ENCODE data around the gene WDR55. TPM values are rescaled to one million over a fixed set of nuclear protein-coding genes. Genes with fewer than 3 reads are reported as not detected.

WDR55 gene
- total RNA-seq, 4 donors from 2014 or later = 15.6 to 25.1 (median 16.9) TPM

DNA sequence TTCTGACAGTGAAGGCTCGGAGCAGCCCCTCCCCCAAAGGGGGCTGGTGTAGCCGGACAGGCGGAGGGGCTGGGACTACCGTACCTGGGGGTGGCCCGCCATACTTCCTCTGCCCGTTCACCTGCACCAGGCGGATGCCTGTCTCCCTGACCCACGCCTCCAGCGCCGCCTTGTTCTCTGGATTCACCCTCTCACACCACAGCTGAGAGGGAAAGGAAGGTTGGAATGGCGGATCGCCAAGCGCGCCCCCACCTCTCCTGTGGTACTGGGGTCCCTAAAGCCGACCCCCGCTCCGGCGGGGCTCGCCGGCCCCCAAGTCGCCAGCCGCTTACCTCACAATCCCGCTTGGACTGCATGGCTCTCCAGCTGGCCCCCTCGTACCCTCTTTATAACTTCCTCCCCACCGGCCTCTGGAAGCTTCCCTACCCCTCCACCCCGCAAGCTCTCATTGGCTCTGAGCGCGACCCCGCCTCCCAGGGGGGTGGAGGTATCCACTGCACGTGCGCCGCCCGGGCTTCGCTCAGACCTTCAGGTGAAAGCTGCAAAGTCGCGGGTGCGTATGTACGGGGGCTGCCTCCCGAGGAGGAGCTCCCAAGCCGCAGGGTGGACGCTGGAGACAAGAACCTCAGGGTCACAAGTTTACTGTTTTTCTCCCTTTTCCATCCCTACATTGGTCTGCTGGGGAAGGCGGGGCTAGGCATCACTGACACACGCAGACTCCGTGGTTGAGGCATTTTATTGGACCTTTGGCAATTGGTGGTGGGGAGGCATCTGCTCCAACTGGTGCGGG lies 8.7 kb downstream of the WDR55 start, which contains the start of gene DND1:
DND1 (minus strand) TSS at position 390 of the 790 bp plus-strand sequence; CDS start at position 356, 34 bp downstream.
- no peak within 1 kb of the TSS for H3K27ac ChIP-seq
- H3K4me1 ChIP-seq = peaks cover 0 to 12% (median 0%) of the 10 kb centered on the region in 3 donors
- peak within 1 kb of the TSS in 1 of 2 donors; percentile 30 for H3K4me3 ChIP-seq
- no peak for ATAC-seq
- no peaks in the 10 kb centered on the region for H3K27me3 ChIP-seq
- 80 to 87% methylated on average over 3 to 17 of the region's 45 CpGs for WGBS, 2 donors (ENCODE audit: low coverage in 1 of 2)
- H3K36me3 ChIP-seq = peaks cover 0 to 99% of the 10 kb centered on the region in 2 donors
- TF ChIP-seq POLR2A (IDR thresholded peaks at IDR 0.05) (no peak), POLR2AphosphoS5 (IDR thresholded peaks at IDR 0.05) (no peak), EP300 (IDR thresholded peaks at IDR 0.05) (no peak)
- TF ChIP-seq, protein P1, sequence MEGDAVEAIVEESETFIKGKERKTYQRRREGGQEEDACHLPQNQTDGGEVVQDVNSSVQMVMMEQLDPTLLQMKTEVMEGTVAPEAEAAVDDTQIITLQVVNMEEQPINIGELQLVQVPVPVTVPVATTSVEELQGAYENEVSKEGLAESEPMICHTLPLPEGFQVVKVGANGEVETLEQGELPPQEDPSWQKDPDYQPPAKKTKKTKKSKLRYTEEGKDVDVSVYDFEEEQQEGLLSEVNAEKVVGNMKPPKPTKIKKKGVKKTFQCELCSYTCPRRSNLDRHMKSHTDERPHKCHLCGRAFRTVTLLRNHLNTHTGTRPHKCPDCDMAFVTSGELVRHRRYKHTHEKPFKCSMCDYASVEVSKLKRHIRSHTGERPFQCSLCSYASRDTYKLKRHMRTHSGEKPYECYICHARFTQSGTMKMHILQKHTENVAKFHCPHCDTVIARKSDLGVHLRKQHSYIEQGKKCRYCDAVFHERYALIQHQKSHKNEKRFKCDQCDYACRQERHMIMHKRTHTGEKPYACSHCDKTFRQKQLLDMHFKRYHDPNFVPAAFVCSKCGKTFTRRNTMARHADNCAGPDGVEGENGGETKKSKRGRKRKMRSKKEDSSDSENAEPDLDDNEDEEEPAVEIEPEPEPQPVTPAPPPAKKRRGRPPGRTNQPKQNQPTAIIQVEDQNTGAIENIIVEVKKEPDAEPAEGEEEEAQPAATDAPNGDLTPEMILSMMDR (IDR thresholded peaks at IDR 0.05) = no peak
- H3K9me3 ChIP-seq = no peaks in the 10 kb centered on the region

DNA sequence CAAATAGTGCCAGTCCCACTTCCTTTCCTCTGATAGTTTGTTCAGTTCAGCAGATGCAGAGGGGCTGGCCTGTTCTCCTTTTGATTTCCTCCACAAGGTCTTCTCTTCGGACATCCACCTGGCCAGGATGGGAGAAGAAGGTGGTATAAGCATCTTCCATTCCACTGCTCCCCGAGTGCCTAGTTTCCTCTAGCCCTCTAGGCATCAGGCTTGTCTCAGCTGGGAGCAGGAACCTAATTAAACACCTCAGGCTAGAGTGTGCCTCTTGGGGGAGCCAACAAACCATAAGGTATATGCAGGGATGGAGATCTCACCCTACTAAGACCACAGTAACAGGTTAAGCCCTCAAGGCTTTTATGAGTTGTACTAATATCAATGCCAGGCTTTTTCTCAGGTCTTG lies 9.5 kb downstream of the WDR55 start:
- H3K36me3 ChIP-seq = peaks cover 0 to 99% of the 10 kb centered on the region in 2 donors
- ATAC-seq = no peak
- no peak overlapping the region for H3K4me3 ChIP-seq

DNA sequence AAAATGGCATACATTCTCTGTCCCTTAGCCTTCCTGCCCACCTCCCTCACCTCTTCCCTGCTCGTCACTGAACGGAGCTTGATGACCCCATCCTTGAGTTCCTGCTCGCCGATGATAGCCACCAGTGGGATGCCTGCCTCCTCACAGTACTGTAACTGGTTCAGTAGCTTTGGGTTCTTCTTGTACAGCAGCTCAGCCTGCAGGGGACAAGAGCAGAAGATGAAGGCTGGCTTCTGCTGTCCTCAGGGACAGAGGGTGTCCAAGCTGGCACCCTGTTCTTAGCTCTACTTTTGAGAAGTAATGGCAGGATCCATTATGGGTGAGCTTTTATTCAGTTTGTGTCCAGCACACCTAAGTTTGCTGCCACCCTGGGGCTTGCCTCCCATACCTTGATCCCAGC lies 9.9 kb downstream of the WDR55 start:
- Histone ChIP-seq H3K9me3 (no peaks in the 10 kb centered on the region), H3K4me3 (no peak overlapping the region), H3K27ac (no peak overlapping the region), H3K36me3 (peaks cover 0 to 99% of the 10 kb centered on the region in 2 donors), H3K4me1 (peaks cover 0 to 12% (median 0%) of the 10 kb centered on the region in 3 donors), H3K27me3 (no peaks in the 10 kb centered on the region)
- WGBS, 2 donors (ENCODE audit: low coverage in 1 of 2) = 90% methylated on average over 4 of the region's 4 CpGs; no CpG with 5 or more reads in 1 of the 2 donors
- TF ChIP-seq EP300 (IDR thresholded peaks at IDR 0.05) = no peak
- TF ChIP-seq, protein P1 (IDR thresholded peaks at IDR 0.05) = no peak
- no peak for TF ChIP-seq POLR2A (IDR thresholded peaks at IDR 0.05)
- TF ChIP-seq POLR2AphosphoS5 (IDR thresholded peaks at IDR 0.05) = no peak
- no peak for ATAC-seq

More for the DNA sequence above, 9.5 kb downstream of the WDR55 start:
- H3K27ac ChIP-seq = no peak overlapping the region
- 71% methylated on average over 1 of the region's 2 CpGs; no CpG with 5 or more reads in 1 of the 2 donors for WGBS, 2 donors (ENCODE audit: low coverage in 1 of 2)
- H3K4me1 ChIP-seq = peaks cover 0 to 12% (median 0%) of the 10 kb centered on the region in 3 donors
- no peaks in the 10 kb centered on the region for H3K27me3 ChIP-seq
- no peaks in the 10 kb centered on the region for H3K9me3 ChIP-seq
- TF ChIP-seq, protein P1 (IDR thresholded peaks at IDR 0.05) = no peak
- TF ChIP-seq EP300 (IDR thresholded peaks at IDR 0.05) (no peak), POLR2A (IDR thresholded peaks at IDR 0.05) (no peak), POLR2AphosphoS5 (IDR thresholded peaks at IDR 0.05) (no peak)

DNA sequence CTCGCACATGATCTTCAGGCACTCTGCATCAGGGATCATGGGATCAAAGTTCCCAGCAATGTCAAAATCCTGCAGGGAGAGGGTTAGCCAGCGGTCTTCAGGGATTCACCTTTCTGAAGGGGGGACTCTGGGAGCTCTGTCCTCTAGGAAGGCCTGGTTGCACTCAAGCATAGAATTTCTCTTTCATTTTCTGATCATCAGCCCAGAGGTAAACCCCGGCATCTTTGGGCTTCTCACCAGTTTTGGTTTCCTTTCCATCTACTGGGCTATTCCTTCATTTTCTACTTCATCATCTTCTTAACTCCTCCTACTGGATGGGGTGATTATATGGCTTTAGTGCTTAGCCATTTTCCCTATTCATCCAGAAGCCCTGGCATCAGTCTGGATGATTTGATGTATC lies 13.2 kb downstream of the WDR55 start:
- no peak overlapping the region for H3K4me3 ChIP-seq
- H3K36me3 ChIP-seq = peaks cover 0 to 100% of the 10 kb centered on the region in 2 donors
- no peak for TF ChIP-seq POLR2A (IDR thresholded peaks at IDR 0.05)
- TF ChIP-seq, protein P1 (IDR thresholded peaks at IDR 0.05) = no peak
- no peak for TF ChIP-seq EP300 (IDR thresholded peaks at IDR 0.05)
- no peak for TF ChIP-seq POLR2AphosphoS5 (IDR thresholded peaks at IDR 0.05)
- H3K9me3 ChIP-seq = no peaks in the 10 kb centered on the region
- H3K4me1 ChIP-seq = peaks cover 0 to 2% (median 0%) of the 10 kb centered on the region in 3 donors
- H3K27ac ChIP-seq = no peak overlapping the region
- no peak for ATAC-seq
- no peaks in the 10 kb centered on the region for H3K27me3 ChIP-seq
- 94 to 100% methylated on average over 2 to 3 of the region's 3 CpGs for WGBS, 2 donors (ENCODE audit: low coverage in 1 of 2)

Data from gastroesophageal sphincter (tissue), 4 donors.